ENCODE measurements around the gene TADA3. TPM values are rescaled to one million over a fixed set of nuclear protein-coding genes. Genes with fewer than 3 reads are reported as not detected.

Gene TADA3
- polyA plus RNA-seq (2011; rRNA removed) = 42.6 and 49.2 TPM in 2 replicates
- 50.2 and 57.1 TPM in 2 replicates for polyA plus RNA-seq (2012; cell fraction: cytosol; rRNA removed)
- polyA plus RNA-seq (2012; cell fraction: nucleus; rRNA removed) = 36.8 and 43.0 TPM in 2 replicates
- polyA plus RNA-seq (2017; fragmentation: RNase III; extraction: RNeasy Plus Mini Kit Qiagen cat#74134 plus additional on column Dnase treatment) = 44.3 to 53.6 TPM (median 50.3 TPM) in 3 replicates
- polyA minus RNA-seq (2011; rRNA and poly(A)+ RNA removed) = 46.9 and 52.3 TPM in 2 replicates

DNA sequence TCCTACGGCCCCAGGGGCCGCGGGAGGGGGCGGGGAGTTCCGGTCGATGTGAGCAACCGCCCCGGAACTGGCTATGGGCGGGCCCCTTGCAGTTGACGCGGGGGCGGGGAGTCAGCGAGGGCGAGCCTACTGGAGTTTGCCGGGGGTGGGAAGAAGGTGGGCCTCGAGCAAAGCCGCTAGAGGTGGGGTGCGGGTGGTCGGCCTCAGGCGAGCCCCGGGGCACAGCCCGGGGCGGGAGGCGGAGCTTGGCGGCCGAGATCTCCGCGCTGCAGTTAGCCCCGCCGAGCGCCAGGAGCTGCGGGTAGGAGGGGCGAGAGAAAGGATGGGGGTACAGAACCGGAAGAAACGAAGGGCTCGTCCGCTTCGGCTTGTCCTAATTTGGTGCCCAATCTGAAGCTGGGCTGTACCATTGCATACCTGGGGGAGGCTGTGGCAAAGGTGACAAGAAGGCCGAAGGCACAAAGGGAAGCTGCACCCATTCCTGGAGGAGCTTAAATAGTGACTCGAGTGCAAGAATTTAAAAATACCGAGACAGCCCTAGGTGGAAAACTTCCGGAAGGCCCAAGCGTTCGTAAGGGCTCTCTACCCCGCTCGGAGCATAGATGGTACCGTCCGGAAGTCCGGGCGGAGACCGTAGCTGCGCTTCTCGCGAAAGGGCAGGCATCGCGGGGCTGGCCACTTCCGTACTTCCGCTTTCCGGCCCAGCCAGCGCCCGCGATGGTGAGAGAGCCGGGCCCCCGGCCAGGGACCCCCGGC is at the start of gene TADA3, which contains the start of gene ARPC4:
Gene TADA3, minus strand, starts transcription at position 69 of the 756 bp plus-strand sequence. CDS start 1,007 bp downstream, outside the sequence.
Gene ARPC4, plus strand, starts transcription at position 678 of the 756 bp plus-strand sequence. Its CDS starts 40 bp downstream, at position 718.
- CTCF ChIA-PET = interaction anchor here (0.7 to 1.2 kb wide), 7 partner anchors 10 to 154 kb away, joined by 3 to 5 read pairs (median 3); no protein-coding TSS in a partner anchor
- WGBS (ENCODE audit: missing lambda C conversion rate) = under 1% methylated on average over 37 of the region's 65 CpGs
- H3K4me3 ChIP-seq = peak within 1 kb of the TSS; percentile 68
- peak; percentile 94 to 96 for DNase-seq (ENCODE audit: low read depth in 1 of 2, low spot score in 1 of 2)
- H3K4me1 ChIP-seq = peaks cover 21% of the 10 kb centered on the region
- no peak for FAIRE-seq
- H3K4me2 ChIP-seq = peak within 1 kb of the TSS; percentile 99
- no peaks in the 10 kb centered on the region for H3K9me3 ChIP-seq
- ATAC-seq = peak; percentile 94 to 95
- POLR2A ChIA-PET = interaction anchor here (0.6 to 1.6 kb wide), 17 partner anchors 8 to 333 kb away, joined by 3 to 17 read pairs (median 3); partner anchors contain the start of genes BRPF1, CAMK1, CRELD1 and OGG1
- H3K27ac ChIP-seq = peak within 1 kb of the TSS; percentile 95 to 97
- TF ChIP-seq HMGXB4 (CRISPR knock-in tag; IDR thresholded peaks at IDR 0.05; ENCODE audit: borderline replicate concordance) = no peak
- TF ChIP-seq, protein P1, sequence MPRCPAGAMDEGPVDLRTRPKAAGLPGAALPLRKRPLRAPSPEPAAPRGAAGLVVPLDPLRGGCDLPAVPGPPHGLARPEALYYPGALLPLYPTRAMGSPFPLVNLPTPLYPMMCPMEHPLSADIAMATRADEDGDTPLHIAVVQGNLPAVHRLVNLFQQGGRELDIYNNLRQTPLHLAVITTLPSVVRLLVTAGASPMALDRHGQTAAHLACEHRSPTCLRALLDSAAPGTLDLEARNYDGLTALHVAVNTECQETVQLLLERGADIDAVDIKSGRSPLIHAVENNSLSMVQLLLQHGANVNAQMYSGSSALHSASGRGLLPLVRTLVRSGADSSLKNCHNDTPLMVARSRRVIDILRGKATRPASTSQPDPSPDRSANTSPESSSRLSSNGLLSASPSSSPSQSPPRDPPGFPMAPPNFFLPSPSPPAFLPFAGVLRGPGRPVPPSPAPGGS (IDR thresholded peaks at IDR 0.05) = peak; percentile 47; the same call in 1 of the 3 replicates
- no peak for TF ChIP-seq KDM1A (IDR thresholded peaks at IDR 0.05; ENCODE audit: low read depth)
- TF ChIP-seq JUN (IDR thresholded peaks at IDR 0.05) = peak; percentile 89 to 91
- TF ChIP-seq EHMT2 (IDR thresholded peaks at IDR 0.05; ENCODE audit: low read depth) = no peak
- no peak for TF ChIP-seq TFCP2L1 (CRISPR knock-in tag; IDR thresholded peaks at IDR 0.05)
- TF ChIP-seq HOXB5 (CRISPR knock-in tag; IDR thresholded peaks at IDR 0.05) = no peak
- TF ChIP-seq MAZ (IDR thresholded peaks at IDR 0.05; ENCODE audit: borderline replicate concordance, low read depth, low read length) = no peak
- TF ChIP-seq MAFK (IDR thresholded peaks at IDR 0.05; ENCODE audit: partially characterized antibody) = no peak
- TF ChIP-seq HEYL (CRISPR knock-in tag; IDR thresholded peaks at IDR 0.05) = no peak
- TF ChIP-seq MYC (IDR thresholded peaks at IDR 0.05; ENCODE audit: borderline replicate concordance, low read length) = no peak
- no peak for TF ChIP-seq RAD21 (conservative IDR thresholded peaks at IDR 0.05 in 1 of 2, IDR thresholded peaks at IDR 0.05 in 1 of 2)
- no peak for TF ChIP-seq CBX2 (IDR thresholded peaks at IDR 0.05; ENCODE audit: borderline replicate concordance, low read depth)
- TF ChIP-seq PHF8 (IDR thresholded peaks at IDR 0.05; ENCODE audit: borderline replicate concordance, low read depth) = peak; percentile 28
- no peak for TF ChIP-seq NFE2L2 (conservative IDR thresholded peaks at IDR 0.05; ENCODE audit: low read length)
- TF ChIP-seq ZSCAN20 (CRISPR knock-in tag; IDR thresholded peaks at IDR 0.05) = no peak
- TF ChIP-seq CBX8 (IDR thresholded peaks at IDR 0.05) = no peak
- TF ChIP-seq NR3C1 (IDR thresholded peaks at IDR 0.05) = no peak
- no peak for TF ChIP-seq SMC3 (IDR thresholded peaks at IDR 0.05)
- TF ChIP-seq, protein P2, sequence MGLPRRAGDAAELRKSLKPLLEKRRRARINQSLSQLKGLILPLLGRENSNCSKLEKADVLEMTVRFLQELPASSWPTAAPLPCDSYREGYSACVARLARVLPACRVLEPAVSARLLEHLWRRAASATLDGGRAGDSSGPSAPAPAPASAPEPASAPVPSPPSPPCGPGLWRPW (IDR thresholded peaks at IDR 0.05) = no peak
- TF ChIP-seq, protein P3, sequence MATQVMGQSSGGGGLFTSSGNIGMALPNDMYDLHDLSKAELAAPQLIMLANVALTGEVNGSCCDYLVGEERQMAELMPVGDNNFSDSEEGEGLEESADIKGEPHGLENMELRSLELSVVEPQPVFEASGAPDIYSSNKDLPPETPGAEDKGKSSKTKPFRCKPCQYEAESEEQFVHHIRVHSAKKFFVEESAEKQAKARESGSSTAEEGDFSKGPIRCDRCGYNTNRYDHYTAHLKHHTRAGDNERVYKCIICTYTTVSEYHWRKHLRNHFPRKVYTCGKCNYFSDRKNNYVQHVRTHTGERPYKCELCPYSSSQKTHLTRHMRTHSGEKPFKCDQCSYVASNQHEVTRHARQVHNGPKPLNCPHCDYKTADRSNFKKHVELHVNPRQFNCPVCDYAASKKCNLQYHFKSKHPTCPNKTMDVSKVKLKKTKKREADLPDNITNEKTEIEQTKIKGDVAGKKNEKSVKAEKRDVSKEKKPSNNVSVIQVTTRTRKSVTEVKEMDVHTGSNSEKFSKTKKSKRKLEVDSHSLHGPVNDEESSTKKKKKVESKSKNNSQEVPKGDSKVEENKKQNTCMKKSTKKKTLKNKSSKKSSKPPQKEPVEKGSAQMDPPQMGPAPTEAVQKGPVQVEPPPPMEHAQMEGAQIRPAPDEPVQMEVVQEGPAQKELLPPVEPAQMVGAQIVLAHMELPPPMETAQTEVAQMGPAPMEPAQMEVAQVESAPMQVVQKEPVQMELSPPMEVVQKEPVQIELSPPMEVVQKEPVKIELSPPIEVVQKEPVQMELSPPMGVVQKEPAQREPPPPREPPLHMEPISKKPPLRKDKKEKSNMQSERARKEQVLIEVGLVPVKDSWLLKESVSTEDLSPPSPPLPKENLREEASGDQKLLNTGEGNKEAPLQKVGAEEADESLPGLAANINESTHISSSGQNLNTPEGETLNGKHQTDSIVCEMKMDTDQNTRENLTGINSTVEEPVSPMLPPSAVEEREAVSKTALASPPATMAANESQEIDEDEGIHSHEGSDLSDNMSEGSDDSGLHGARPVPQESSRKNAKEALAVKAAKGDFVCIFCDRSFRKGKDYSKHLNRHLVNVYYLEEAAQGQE (IDR thresholded peaks at IDR 0.05) = peak; percentile 95
- TF ChIP-seq, protein P4, sequence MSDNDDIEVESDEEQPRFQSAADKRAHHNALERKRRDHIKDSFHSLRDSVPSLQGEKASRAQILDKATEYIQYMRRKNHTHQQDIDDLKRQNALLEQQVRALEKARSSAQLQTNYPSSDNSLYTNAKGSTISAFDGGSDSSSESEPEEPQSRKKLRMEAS (IDR thresholded peaks at IDR 0.05) = peak; percentile 56
- peak; percentile 87 for TF ChIP-seq BHLHE40 (IDR thresholded peaks at IDR 0.05; ENCODE audit: low read depth, low read length)
- TF ChIP-seq HOXB13 (CRISPR knock-in tag; IDR thresholded peaks at IDR 0.05; ENCODE audit: low read depth) = no peak
- no peak for TF ChIP-seq KDM5A (IDR thresholded peaks at IDR 0.05)
- no peak for TF ChIP-seq HOXA7 (CRISPR knock-in tag; IDR thresholded peaks at IDR 0.05)
- TF ChIP-seq FOSL2 (IDR thresholded peaks at IDR 0.05) = no peak
- TF ChIP-seq FOSL2 (CRISPR knock-in tag; IDR thresholded peaks at IDR 0.05) = no peak
- TF ChIP-seq NPAS2 (CRISPR knock-in tag; IDR thresholded peaks at IDR 0.05; ENCODE audit: borderline replicate concordance) = no peak
- no peak for TF ChIP-seq CHD4 (IDR thresholded peaks at IDR 0.05; ENCODE audit: borderline replicate concordance)
- TF ChIP-seq SREBF2 (IDR thresholded peaks at IDR 0.05) = no peak
- TF ChIP-seq RARB (CRISPR knock-in tag; IDR thresholded peaks at IDR 0.05) = no peak
- no peak for TF ChIP-seq RCOR1 (IDR thresholded peaks at IDR 0.05; ENCODE audit: low read depth, low read length)
